Measurements from ENCODE around the gene SESTD1. TPM values are rescaled to one million over a fixed set of nuclear protein-coding genes. Genes with fewer than 3 reads are reported as not detected.
"Not testable (repeated sequence)": the region's sequence is repeated elsewhere in the genome, so short reads cannot be mapped to it uniquely, and the experiment has no call there.

The SESTD1 gene
- total RNA-seq, 1 experiment from 2014 or later: 26.6 TPM

GRCh38 chr2:179211355-179211754, 53.3 kb downstream of the SESTD1 start:
- ATAC-seq: no peak
- intact Hi-C loops (cut with micrococcal nuclease): loop anchor here (10.0 kb wide), 1 partner anchor 203 kb away; no protein-coding TSS in a partner anchor
- POLR2A ChIA-PET: no interaction called here
- no TSS peak for BruUV-seq (replicated peaks)
- H3K9me2 ChIP-seq (ENCODE audit: insufficient read depth): no peaks in the 10 kb centered on the region
- no peak overlapping the region for H2AFZ ChIP-seq (ENCODE audit: low read depth, low read length, poor library complexity, severe bottlenecking)
- no peaks in the 10 kb centered on the region for H3K36me3 ChIP-seq (ENCODE audit: control insufficient read depth in 1 of 2, insufficient read depth in 2 of 2, low read length in 2 of 2)
- H3K27me3 ChIP-seq (ENCODE audit: insufficient read depth, low read length): no peaks in the 10 kb centered on the region
- RAD21 ChIA-PET (ENCODE audit: low non-redundant PET in 1 of 2, low total read pairs in 2 of 2, uncharacterized antibody in 2 of 2, unreplicated experiment in 2 of 2): no interaction called here
- H3K9ac ChIP-seq (ENCODE audit: low read length): no peak overlapping the region
- no peak overlapping the region for H3K4me2 ChIP-seq (ENCODE audit: low read length)
- H3K4me3 ChIP-seq (replicated peaks in 1 of 2; ENCODE audit: low read depth in 1 of 2, low read length in 2 of 2): no peak overlapping the region
- no peak overlapping the region for H3K27ac ChIP-seq (ENCODE audit: low read depth, low read length)
- no peaks in the 10 kb centered on the region for H4K20me1 ChIP-seq (ENCODE audit: insufficient read depth)
- H3K9me3 ChIP-seq (ENCODE audit: control insufficient read depth in 1 of 2, insufficient read depth in 1 of 2, low read depth in 1 of 2, low read length in 2 of 2): no peaks in the 10 kb centered on the region
- H3K79me2 ChIP-seq (ENCODE audit: insufficient read depth, low read length): no peaks in the 10 kb centered on the region
- no peak for TF ChIP-seq POLR2AphosphoS5 (IDR thresholded peaks at IDR 0.05; ENCODE audit: low read depth, low read length)
- TF ChIP-seq CEBPB (IDR thresholded peaks at IDR 0.05; ENCODE audit: low read depth): no peak
- TF ChIP-seq JUND (IDR thresholded peaks at IDR 0.05): no peak
- TF ChIP-seq CBX3 (IDR thresholded peaks at IDR 0.05; ENCODE audit: low read depth): no peak
- TF ChIP-seq MAX (IDR thresholded peaks at IDR 0.05): no peak
- no peak for TF ChIP-seq ZBTB33 (IDR thresholded peaks at IDR 0.05; ENCODE audit: extremely low read depth, insufficient replicate concordance, low read length)
- no peak for TF ChIP-seq EGR1 (IDR thresholded peaks at IDR 0.05; ENCODE audit: low read depth)
- TF ChIP-seq REST (IDR thresholded peaks at IDR 0.05; ENCODE audit: low read depth): no peak
- TF ChIP-seq ATF3 (IDR thresholded peaks at IDR 0.05): no peak
- TF ChIP-seq ELF1 (IDR thresholded peaks at IDR 0.05; ENCODE audit: borderline replicate concordance, low read depth): no peak
- TF ChIP-seq SRF (IDR thresholded peaks at IDR 0.05; ENCODE audit: low read depth): no peak
- no peak for TF ChIP-seq YY1 (IDR thresholded peaks at IDR 0.05; ENCODE audit: extremely low read depth, insufficient replicate concordance, low read depth, low read length)
- TF ChIP-seq CTCF (IDR thresholded peaks at IDR 0.05 in 2 of 3, conservative IDR thresholded peaks at IDR 0.05 in 1 of 3; ENCODE audit: borderline replicate concordance in 1 of 3, insufficient read depth in 1 of 3, low read depth in 2 of 3, low read length in 2 of 3): no peak
- no peaks in the 10 kb centered on the region for H3K4me1 ChIP-seq (ENCODE audit: control insufficient read depth in 1 of 2, insufficient read depth in 2 of 2, low read length in 2 of 2)
- DNase-seq (ENCODE audit: low read depth, low spot score): no peak
- CTCF ChIA-PET: no interaction called here

GRCh38 chr2:179208277-179208676, 56.4 kb downstream of the SESTD1 start:
- H3K9ac ChIP-seq (ENCODE audit: low read length); H3K9me3 ChIP-seq (ENCODE audit: control insufficient read depth in 1 of 2, insufficient read depth in 1 of 2, low read depth in 1 of 2, low read length in 2 of 2); H3K4me1 ChIP-seq (ENCODE audit: control insufficient read depth in 1 of 2, insufficient read depth in 2 of 2, low read length in 2 of 2); BruUV-seq (replicated peaks); H3K9me2 ChIP-seq (ENCODE audit: insufficient read depth); CTCF ChIA-PET; RAD21 ChIA-PET (ENCODE audit: low non-redundant PET in 1 of 2, low total read pairs in 2 of 2, uncharacterized antibody in 2 of 2, unreplicated experiment in 2 of 2); DNase-seq (ENCODE audit: low read depth, low spot score); intact Hi-C loops (cut with micrococcal nuclease); H3K4me2 ChIP-seq (ENCODE audit: low read length); H3K27ac ChIP-seq (ENCODE audit: low read depth, low read length); H3K79me2 ChIP-seq (ENCODE audit: insufficient read depth, low read length); H3K36me3 ChIP-seq (ENCODE audit: control insufficient read depth in 1 of 2, insufficient read depth in 2 of 2, low read length in 2 of 2); H2AFZ ChIP-seq (ENCODE audit: low read depth, low read length, poor library complexity, severe bottlenecking); H3K4me3 ChIP-seq (replicated peaks in 1 of 2; ENCODE audit: low read depth in 1 of 2, low read length in 2 of 2); H3K27me3 ChIP-seq (ENCODE audit: insufficient read depth, low read length); POLR2A ChIA-PET; ATAC-seq; H4K20me1 ChIP-seq (ENCODE audit: insufficient read depth): not testable (repeated sequence)

Data from HCT116 (cell line).